HepG2 (cell line): Measurements from ENCODE around the gene ETV5. TPM values are rescaled to one million over a fixed set of nuclear protein-coding genes. Genes with fewer than 3 reads are reported as not detected.

ENCODE experiments used
- HDAC6 ChIP-seq: fragments of 200-600 bp; sonication (generic); IDR thresholded peaks from 2 replicates; pipeline ENCODE4 v1.7.0; 2017; ENCODE audit warnings: mild to moderate bottlenecking, antibody characterized with exemption, low read length, low read depth
- IKZF4 ChIP-seq: sonication (generic); formaldehyde crosslinking; IDR thresholded peaks from 2 replicates; pipeline ENCODE4 v1.5.1; 2020; ENCODE audit warnings: borderline replicate concordance, mild to moderate bottlenecking, low read depth, missing genetic modification reagents; ENCODE audit errors: not compliant biosample characterization
- JUNB ChIP-seq: sonication (generic); formaldehyde crosslinking; IDR thresholded peaks from 2 replicates; pipeline ENCODE4 v1.8.0; 2022; ENCODE audit warnings: missing genetic modification reagents, mild to moderate bottlenecking, borderline replicate concordance
- MIER2 ChIP-seq: IDR thresholded peaks from 2 replicates; pipeline ENCODE4 v1.6.1; 2016; ENCODE audit warnings: missing biosample characterization, missing genetic modification reagents
- MTF2 ChIP-seq: sonication (generic); formaldehyde crosslinking; IDR thresholded peaks from 2 replicates; pipeline ENCODE4 v1.5.0; 2020; ENCODE audit warnings: missing genetic modification reagents, borderline replicate concordance
- NCOA1 ChIP-seq: sonication (generic); formaldehyde crosslinking; IDR thresholded peaks from 2 replicates; pipeline ENCODE4 v1.9.0; 2021; ENCODE audit warnings: missing genetic modification reagents
- NRL ChIP-seq: sonication (generic); formaldehyde crosslinking; IDR thresholded peaks from 2 replicates; pipeline ENCODE4 v1.5.0; 2020; ENCODE audit warnings: missing genetic modification reagents, mild to moderate bottlenecking, moderate library complexity, borderline replicate concordance
- POGK ChIP-seq: sonication (generic); formaldehyde crosslinking; conservative IDR thresholded peaks from 2 replicates; pipeline ENCODE4 v1.8.0; 2022; ENCODE audit warnings: mild to moderate bottlenecking, moderate library complexity, missing genetic modification reagents
- RFXAP ChIP-seq: sonication (generic); formaldehyde crosslinking; IDR thresholded peaks from 2 replicates; pipeline ENCODE4 v1.4.0; 2020; ENCODE audit warnings: missing genetic modification reagents, borderline replicate concordance
- TAF15 ChIP-seq: fragments of 200-400 bp; formaldehyde crosslinking; IDR thresholded peaks from one replicate; pipeline ENCODE4 v1.6.1; 2018; ENCODE audit warnings: mild to moderate bottlenecking, low read depth, low read length; ENCODE audit not compliant: poor library complexity, severe bottlenecking
- TBL1XR1 ChIP-seq: fragments of 150-350 bp; IDR thresholded peaks from 2 replicates; pipeline ENCODE4 v1.6.1; 2014; ENCODE audit warnings: borderline replicate concordance, low read length; ENCODE audit not compliant: partially characterized antibody
- TBP ChIP-seq: sonication (generic); formaldehyde crosslinking; IDR thresholded peaks from 2 replicates; pipeline ENCODE4 v1.5.0; 2020; ENCODE audit warnings: missing genetic modification reagents
- TCF7L2 ChIP-seq: IDR thresholded peaks from 2 replicates; pipeline ENCODE4 v1.6.1; 2011; ENCODE audit warnings: mild to moderate bottlenecking, low read depth, low read length, moderate library complexity
- U2AF2 ChIP-seq: fragments of 200-400 bp; formaldehyde crosslinking; IDR thresholded peaks from 2 replicates; pipeline ENCODE4 v1.6.1; 2017; ENCODE audit warnings: low read depth, mild to moderate bottlenecking, low read length
- ZBTB39 ChIP-seq: sonication (generic); formaldehyde crosslinking; IDR thresholded peaks from 2 replicates; pipeline ENCODE4 v1.5.0; 2020; ENCODE audit warnings: missing genetic modification reagents
- ZBTB42 ChIP-seq: sonication (generic); formaldehyde crosslinking; IDR thresholded peaks from 2 replicates; pipeline ENCODE4 v1.5.0; 2020; ENCODE audit warnings: mild to moderate bottlenecking, missing genetic modification reagents
- ZNF569 ChIP-seq: sonication (generic); formaldehyde crosslinking; IDR thresholded peaks from 2 replicates; pipeline ENCODE4 v1.5.0; 2020; ENCODE audit warnings: mild to moderate bottlenecking, missing genetic modification reagents, moderate library complexity, borderline replicate concordance
- ZNF616 ChIP-seq: sonication (generic); formaldehyde crosslinking; IDR thresholded peaks from 2 replicates; pipeline ENCODE4 v1.5.0; 2020; ENCODE audit warnings: low read depth, mild to moderate bottlenecking, missing genetic modification reagents
- ZSCAN12 ChIP-seq: sonication (generic); formaldehyde crosslinking; IDR thresholded peaks from 2 replicates; pipeline ENCODE4 v1.9.0; 2021; ENCODE audit warnings: mild to moderate bottlenecking, missing genetic modification reagents
- polyA plus RNA-seq, 8 experiments: library from polyadenylated mRNA; depleted of rRNA in 3 of 8; stranded (reverse) in 7 of 8; unstranded in 1 of 8; fragments of >200 nt; fragmentation: Illumina TruSeq in 4 of 8; extraction: Trizol in 4 of 8; gene quantifications; 2 replicates each; pipeline versions ENCODE4 v1.2.1 to v1.2.3, GENCODE V29; 2011 to 2016; ENCODE audit warnings: low read depth in 4 of 8, missing spikeins in 1 of 8, mixed read lengths in 1 of 8; ENCODE audit not compliant: insufficient read depth in 1 of 8
- total RNA-seq, 5 experiments: library from RNA; depleted of rRNA; stranded (reverse); fragments of >200 nt; fragmentation: Illumina TruSeq; extraction: Trizol; gene quantifications; 2 replicates each; pipeline ENCODE4 v1.2.3, GENCODE V29; 2016; ENCODE audit warnings: low read depth in 1 of 5
- TF ChIP-seq, protein P1 (sequence below): sonication (generic); formaldehyde crosslinking; IDR thresholded peaks from 2 replicates; pipeline ENCODE4 v1.4.0; 2020; ENCODE audit warnings: mild to moderate bottlenecking, missing genetic modification reagents, borderline replicate concordance

Gene ETV5
- total and polyA plus RNA-seq, 2 of the 13 experiments (the other 11 are each of a cell fraction or from before 2014, with no cell fraction given): 52.9 to 57.2 TPM

- TF ChIP-seq NCOA1 (CRISPR knock-in tag) (no peak), MIER2 (CRISPR knock-in tag) (no peak), TCF7L2 (no peak), ZNF616 (CRISPR knock-in tag) (no peak), ZBTB42 (0 out of 2 replicates have a peak, but pooled peaks have one; percentile 9), U2AF2 (no peak), HDAC6 (no peak), TBP (CRISPR knock-in tag) (no peak), TAF15 (no peak), POGK (CRISPR knock-in tag) (no peak; the same call in 1 of the 2 replicates), ZSCAN12 (CRISPR knock-in tag) (peak; percentile 16; the same call in 1 of the 2 replicates), RFXAP (0 out of 2 replicates have a peak, but pooled peaks have one; percentile 62), NRL (CRISPR knock-in tag) (no peak), ZBTB39 (CRISPR knock-in tag) (no peak), MTF2 (CRISPR knock-in tag) (no peak), ZNF569 (0 out of 2 replicates have a peak, but pooled peaks have one; percentile 54), JUNB (CRISPR knock-in tag) (no peak), TBL1XR1 (no peak), IKZF4 (CRISPR knock-in tag) (no peak)
- TF ChIP-seq, protein P1, sequence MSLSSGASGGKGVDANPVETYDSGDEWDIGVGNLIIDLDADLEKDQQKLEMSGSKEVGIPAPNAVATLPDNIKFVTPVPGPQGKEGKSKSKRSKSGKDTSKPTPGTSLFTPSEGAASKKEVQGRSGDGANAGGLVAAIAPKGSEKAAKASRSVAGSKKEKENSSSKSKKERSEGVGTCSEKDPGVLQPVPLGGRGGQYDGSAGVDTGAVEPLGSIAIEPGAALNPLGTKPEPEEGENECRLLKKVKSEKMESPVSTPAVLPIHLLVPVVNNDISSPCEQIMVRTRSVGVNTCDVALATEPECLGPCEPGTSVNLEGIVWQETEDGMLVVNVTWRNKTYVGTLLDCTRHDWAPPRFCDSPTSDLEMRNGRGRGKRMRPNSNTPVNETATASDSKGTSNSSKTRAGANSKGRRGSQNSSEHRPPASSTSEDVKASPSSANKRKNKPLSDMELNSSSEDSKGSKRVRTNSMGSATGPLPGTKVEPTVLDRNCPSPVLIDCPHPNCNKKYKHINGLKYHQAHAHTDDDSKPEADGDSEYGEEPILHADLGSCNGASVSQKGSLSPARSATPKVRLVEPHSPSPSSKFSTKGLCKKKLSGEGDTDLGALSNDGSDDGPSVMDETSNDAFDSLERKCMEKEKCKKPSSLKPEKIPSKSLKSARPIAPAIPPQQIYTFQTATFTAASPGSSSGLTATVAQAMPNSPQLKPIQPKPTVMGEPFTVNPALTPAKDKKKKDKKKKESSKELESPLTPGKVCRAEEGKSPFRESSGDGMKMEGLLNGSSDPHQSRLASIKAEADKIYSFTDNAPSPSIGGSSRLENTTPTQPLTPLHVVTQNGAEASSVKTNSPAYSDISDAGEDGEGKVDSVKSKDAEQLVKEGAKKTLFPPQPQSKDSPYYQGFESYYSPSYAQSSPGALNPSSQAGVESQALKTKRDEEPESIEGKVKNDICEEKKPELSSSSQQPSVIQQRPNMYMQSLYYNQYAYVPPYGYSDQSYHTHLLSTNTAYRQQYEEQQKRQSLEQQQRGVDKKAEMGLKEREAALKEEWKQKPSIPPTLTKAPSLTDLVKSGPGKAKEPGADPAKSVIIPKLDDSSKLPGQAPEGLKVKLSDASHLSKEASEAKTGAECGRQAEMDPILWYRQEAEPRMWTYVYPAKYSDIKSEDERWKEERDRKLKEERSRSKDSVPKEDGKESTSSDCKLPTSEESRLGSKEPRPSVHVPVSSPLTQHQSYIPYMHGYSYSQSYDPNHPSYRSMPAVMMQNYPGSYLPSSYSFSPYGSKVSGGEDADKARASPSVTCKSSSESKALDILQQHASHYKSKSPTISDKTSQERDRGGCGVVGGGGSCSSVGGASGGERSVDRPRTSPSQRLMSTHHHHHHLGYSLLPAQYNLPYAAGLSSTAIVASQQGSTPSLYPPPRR (CRISPR knock-in tag): no peak
Observed at GRCh38 chr3:186108941-186109865, at the start of gene ETV5 (continued).
